Stomach (tissue), 9 donors: ENCODE data around the gene SHOX. TPM values are rescaled to one million over a fixed set of nuclear protein-coding genes. Genes with fewer than 3 reads are reported as not detected.
"Not testable (repeated sequence)": the region's sequence is repeated elsewhere in the genome, so short reads cannot be mapped to it uniquely, and the experiment has no call there.

ENCODE experiments used
- DNase-seq, 2 donors: peaks; one replicate each; pipeline versions ENCODE4 v3.0.0 to v3.0.0-alpha.2; 2013 to 2019
- H3K27ac ChIP-seq, 5 donors: fragments of 200-600 bp in 4 of 5; sonication (generic) in 4 of 5; one replicate each; pipeline ENCODE4 v1.5.1; 2013 to 2019; ENCODE audit warnings: mild to moderate bottlenecking in 1 of 5, moderate library complexity in 1 of 5
- H3K27me3 ChIP-seq, 3 donors: fragments of 200-600 bp; sonication (generic); one replicate each; pipeline ENCODE4 v1.5.1; 2017 to 2019; ENCODE audit warnings: mixed run types in 1 of 3
- H3K36me3 ChIP-seq, 4 donors: fragments of 200-600 bp; sonication (generic); 1 replicate in 3 of 4; 2 replicates in 1 of 4; pipeline ENCODE4 v1.5.1; 2016 to 2019
- H3K4me1 ChIP-seq, 4 donors: fragments of 200-600 bp; sonication (generic); one replicate each; pipeline ENCODE4 v1.5.1; 2016 to 2019
- H3K4me3 ChIP-seq, 4 donors: fragments of 200-600 bp; sonication (generic) in 3 of 4; one replicate each; pipeline ENCODE4 v1.5.1; 2016 to 2019; ENCODE audit warnings: mild to moderate bottlenecking in 1 of 4
- H3K9me3 ChIP-seq, 4 donors: fragments of 200-600 bp; sonication (generic); one replicate each; pipeline ENCODE4 v1.5.1; 2016 to 2019
- CTCF ChIP-seq, 7 experiments: fragments of 450-650 bp in 4 of 7; fragments of 200-600 bp in 3 of 7; sonication (generic) in 3 of 7; IDR thresholded peaks; one replicate each; pipeline ENCODE4 v1.5.1; 2016 to 2019; ENCODE audit warnings: antibody characterized with exemption in 7 of 7, control low read depth in 2 of 7, mild to moderate bottlenecking in 1 of 7
- EP300 ChIP-seq: sonication (generic); formaldehyde crosslinking; IDR thresholded peaks from one replicate; pipeline ENCODE4 v1.6.1; 2017; ENCODE audit warnings: antibody characterized with exemption
- POLR2A ChIP-seq, 4 donors: fragments of 450-650 bp; IDR thresholded peaks; one replicate each; pipeline ENCODE4 v1.6.1; 2016; ENCODE audit warnings: antibody characterized with exemption in 4 of 4, control low read depth in 2 of 4, mild to moderate bottlenecking in 1 of 4, moderate library complexity in 1 of 4
- POLR2AphosphoS5 ChIP-seq, 3 donors: sonication (generic); formaldehyde crosslinking; IDR thresholded peaks; one replicate each; pipeline ENCODE4 v1.6.1; 2016; ENCODE audit warnings: antibody characterized with exemption in 3 of 3
- WGBS, 5 donors: extraction: QIAGEN DNeasy Blood & Tissue Kit in 3 of 5; methylation state at CpG; one replicate each; pipeline versions ENCODE4 v1.1.5 to v1.1.7; 2013 to 2018; 5-methylcytosine and 5-hydroxymethylcytosine counted together
- intact Hi-C: fragments of 100-400 bp; cut with DNase I; formaldehyde crosslinking; loops from one replicate; pipeline ENCODE4 v1.15.1; 2023; ENCODE audit warnings: low total_unique reads
- polyA plus RNA-seq, 3 donors: library from polyadenylated mRNA; stranded (reverse); fragments of 200-250 nt; gene quantifications; one replicate each; pipeline ENCODE4 v1.2.3, GENCODE V29; 2013
- total RNA-seq, 5 donors: library from RNA; depleted of rRNA; stranded (reverse); fragments of >200 nt; gene quantifications; one replicate each; pipeline versions ENCODE4 v1.1.0 to v1.2.3, GENCODE V29; 2014 to 2016
- donor health status: healthy with polysubstance abuse.
- donor health status: Bipolar disorder and iron deficiency.
- donor health status: healthy.

SHOX gene
- total and polyA plus RNA-seq, 8 donors = 7.5 TPM; not detected in 7

- WGBS, 5 donors = 79 to 85% (median 80%) methylated on average over 15 of the region's 15 CpGs
- Histone ChIP-seq H3K27ac (no peak overlapping the region), H3K4me3 (no peak overlapping the region), H3K9me3 (peaks cover 0 to 24% (median 6%) of the 10 kb centered on the region in 4 donors), H3K36me3 (no peaks in the 10 kb centered on the region), H3K4me1 (no peaks in the 10 kb centered on the region), H3K27me3 (peaks cover 0 to 15% (median 0%) of the 10 kb centered on the region in 3 donors)
- DNase-seq = no peak
- intact Hi-C loops = no loop called here
- TF ChIP-seq POLR2AphosphoS5 (IDR thresholded peaks at IDR 0.05) (no peak), POLR2A (IDR thresholded peaks at IDR 0.05) (no peak), EP300 (no peak), CTCF (IDR thresholded peaks at IDR 0.05) (no peak)
These were observed 19.7 kb downstream of the SHOX start for GRCh38 chrX:650324-650723.

- no peak overlapping the region for H3K4me3 ChIP-seq
- no peaks in the 10 kb centered on the region for H3K36me3 ChIP-seq
- TF ChIP-seq POLR2AphosphoS5 (IDR thresholded peaks at IDR 0.05) (no peak), CTCF (IDR thresholded peaks at IDR 0.05) (no peak), EP300 (no peak), POLR2A (IDR thresholded peaks at IDR 0.05) (no peak)
- intact Hi-C loops = no loop called here
- H3K27me3 ChIP-seq = peaks cover 0 to 10% (median 0%) of the 10 kb centered on the region in 3 donors
- H3K4me1 ChIP-seq = no peaks in the 10 kb centered on the region
- DNase-seq = no peak
- H3K9me3 ChIP-seq = peaks cover 0 to 24% (median 6%) of the 10 kb centered on the region in 4 donors
- WGBS, 5 donors = 79 to 83% (median 80%) methylated on average over 13 of the region's 13 CpGs
- no peak overlapping the region for H3K27ac ChIP-seq
These were observed 20.2 kb downstream of the SHOX start for GRCh38 chrX:650811-651210.

GRCh38 chrX:651922-652321 lies 21.3 kb downstream of the SHOX start:
- 86 to 91% (median 90%) methylated on average over 25 of the region's 25 CpGs for WGBS, 5 donors
- H3K4me1 ChIP-seq, H3K4me3 ChIP-seq, H3K27ac ChIP-seq, H3K36me3 ChIP-seq, intact Hi-C loops, DNase-seq, H3K27me3 ChIP-seq: not testable (repeated sequence)
- peaks cover 0 to 24% (median 6%) of the 10 kb centered on the region in 4 donors for H3K9me3 ChIP-seq

- WGBS, 5 donors = 46 to 51% (median 47%) methylated on average over 11 of the region's 11 CpGs
- Histone ChIP-seq H3K4me1 (no peaks in the 10 kb centered on the region), H3K4me3 (no peak overlapping the region), H3K27ac (no peak overlapping the region), H3K36me3 (no peaks in the 10 kb centered on the region), H3K27me3 (peaks cover 0 to 5% (median 0%) of the 10 kb centered on the region in 3 donors), H3K9me3 (peaks cover 0 to 24% (median 6%) of the 10 kb centered on the region in 4 donors)
- intact Hi-C loops = no loop called here
- TF ChIP-seq CTCF (IDR thresholded peaks at IDR 0.05) (no peak), EP300 (no peak), POLR2A (IDR thresholded peaks at IDR 0.05) (no peak), POLR2AphosphoS5 (IDR thresholded peaks at IDR 0.05) (no peak)
- DNase-seq = no peak
These were observed 21.8 kb downstream of the SHOX start for GRCh38 chrX:652341-652741.

GRCh38 chrX:653306-653705 lies 22.7 kb downstream of the SHOX start:
- H3K4me3 ChIP-seq = no peak overlapping the region
- H3K27me3 ChIP-seq = peaks cover 0 to 5% (median 0%) of the 10 kb centered on the region in 3 donors
- TF ChIP-seq EP300 = no peak
- TF ChIP-seq CTCF (IDR thresholded peaks at IDR 0.05) = no peak
- no peak for TF ChIP-seq POLR2A (IDR thresholded peaks at IDR 0.05)
- no peak for TF ChIP-seq POLR2AphosphoS5 (IDR thresholded peaks at IDR 0.05)
- no peak overlapping the region for H3K27ac ChIP-seq
- intact Hi-C loops = no loop called here
- DNase-seq = no peak
- H3K36me3 ChIP-seq = no peaks in the 10 kb centered on the region
- WGBS, 5 donors = 65 to 78% (median 68%) methylated on average over 4 of the region's 4 CpGs
- H3K4me1 ChIP-seq = no peaks in the 10 kb centered on the region
- H3K9me3 ChIP-seq = peaks cover 0 to 24% (median 6%) of the 10 kb centered on the region in 4 donors
